B cell (primary cell): Measurements from ENCODE around the gene TMEM38B. TPM values are rescaled to one million over a fixed set of nuclear protein-coding genes. Genes with fewer than 3 reads are reported as not detected.

Experiments
- ATAC-seq: fragments of 200-7000 bp; cut with Tn5 transposase; one replicate; pipeline ENCODE4 v1.10.0; 2021; ENCODE audit warnings: low read depth, mild to moderate bottlenecking, moderate number of reproducible peaks, moderate library complexity
- CTCF ChIA-PET: fragments of 350-600 bp; sonication (Branson Sonifier 250); formaldehyde crosslinking; loops from one replicate; lab custom pipeline; 2021; ENCODE audit warnings: antibody characterized with exemption, inconsistent platforms; lab: Charles Lee
- POLR2A ChIA-PET: fragments of 350-600 bp; sonication (Branson Sonifier 250); formaldehyde crosslinking; loops from one replicate; lab custom pipeline; 2021; ENCODE audit warnings: antibody characterized with exemption; lab: Charles Lee
- DNase-seq: peaks from one replicate; pipeline ENCODE4 v3.0.0; 2013
- H2AFZ ChIP-seq: 2 replicates; pipeline ENCODE4 v1.6.1; 2012; ENCODE audit warnings: mild to moderate bottlenecking, low read depth, low read length; ENCODE audit not compliant: insufficient read depth, poor library complexity, severe bottlenecking
- H3K27ac ChIP-seq, 2 donors: 1 replicate in 1 of 2; 2 replicates in 1 of 2; pipeline ENCODE4 v1.5.1; 2012 to 2013; ENCODE audit warnings: low read length in 2 of 2, mild to moderate bottlenecking in 2 of 2, moderate library complexity in 1 of 2
- H3K27me3 ChIP-seq, 4 experiments: fragments of 200-600 bp in 1 of 4; sonication (generic) in 1 of 4; replicated peaks in 1 of 4; 1 replicate in 2 of 4; 2 replicates in 2 of 4; pipeline versions ENCODE4 v1.6.1 to v1.7.0; 2013 to 2016; ENCODE audit warnings: low read length in 3 of 4, mild to moderate bottlenecking in 2 of 4, mixed read lengths in 1 of 4, moderate library complexity in 1 of 4; ENCODE audit not compliant: insufficient read depth in 4 of 4, control insufficient read depth in 3 of 4; ENCODE audit errors: control extremely low read depth in 1 of 4
- H3K36me3 ChIP-seq, 2 experiments: replicated peaks in 1 of 2; 1 replicate in 1 of 2; 2 replicates in 1 of 2; pipeline versions ENCODE4 v1.6.1 to v1.7.1; 2013; ENCODE audit warnings: low read length in 1 of 2; ENCODE audit not compliant: insufficient read depth in 2 of 2, control insufficient read depth in 1 of 2; ENCODE audit errors: control extremely low read depth in 1 of 2, extremely low read depth in 1 of 2
- H3K4me1 ChIP-seq, 2 donors: fragments of 200-600 bp in 1 of 2; sonication (generic) in 1 of 2; 1 replicate in 1 of 2; 2 replicates in 1 of 2; pipeline versions ENCODE4 v1.5.1 to v1.6.1; 2013 to 2017; ENCODE audit warnings: low read length in 2 of 2; ENCODE audit not compliant: control insufficient read depth in 2 of 2, insufficient read depth in 2 of 2
- H3K4me2 ChIP-seq: replicated peaks from 2 replicates; pipeline ENCODE3; 2012; ENCODE audit warnings: mild to moderate bottlenecking, low read depth, low read length; ENCODE audit not compliant: poor library complexity, severe bottlenecking
- H3K4me3 ChIP-seq, 5 experiments: fragments of 200-600 bp in 1 of 5; sonication (generic) in 1 of 5; 1 replicate in 3 of 5; 2 replicates in 2 of 5; pipeline versions ENCODE4 v1.5.1 to v1.7.0; 2011 to 2016; ENCODE audit warnings: low read length in 4 of 5, mild to moderate bottlenecking in 4 of 5, low read depth in 2 of 5, control low read depth in 1 of 5, moderate library complexity in 1 of 5; ENCODE audit not compliant: insufficient read depth in 1 of 5; ENCODE audit errors: control extremely low read depth in 1 of 5, extremely low read depth in 1 of 5
- H3K79me2 ChIP-seq: fragments of 200-600 bp; sonication (generic); one replicate; pipeline ENCODE4 v1.6.0; 2016; ENCODE audit warnings: low read length; ENCODE audit not compliant: control insufficient read depth, insufficient read depth
- H3K9ac ChIP-seq: fragments of 200-600 bp; sonication (generic); 2 replicates; pipeline ENCODE4 v1.6.1; 2017; ENCODE audit warnings: mild to moderate bottlenecking, low read length, moderate library complexity
- H3K9me3 ChIP-seq, 3 donors: one replicate each; pipeline versions ENCODE4 v1.6.1 to v1.7.1; 2013; ENCODE audit warnings: low read length in 2 of 3; ENCODE audit not compliant: control insufficient read depth in 2 of 3, insufficient read depth in 1 of 3; ENCODE audit errors: control extremely low read depth in 1 of 3
- H4K20me1 ChIP-seq: 2 replicates; pipeline ENCODE4 v1.6.0; 2012; ENCODE audit warnings: mild to moderate bottlenecking, low read length; ENCODE audit not compliant: insufficient read depth, control insufficient read depth, poor library complexity, severe bottlenecking
- H3K27ac Mint-ChIP-seq: one replicate; pipeline ENCODE4 v1.8.0; 2021; ENCODE audit warnings: mixed read lengths
- H3K27me3 Mint-ChIP-seq: one replicate; pipeline ENCODE4 v1.8.0; 2021; ENCODE audit warnings: mixed read lengths
- H3K4me1 Mint-ChIP-seq: one replicate; pipeline ENCODE4 v1.8.0; 2021; ENCODE audit warnings: mixed read lengths
- H3K4me3 Mint-ChIP-seq: one replicate; pipeline ENCODE4 v1.8.0; 2021; ENCODE audit warnings: mixed read lengths
- H3K9me3 Mint-ChIP-seq: one replicate; pipeline ENCODE4 v1.8.0; 2022; ENCODE audit warnings: mixed read lengths; ENCODE audit not compliant: insufficient read depth
- CTCF ChIP-seq: fragments of 200-600 bp; IDR thresholded peaks from one replicate; pipeline ENCODE4 v1.8.0; 2022; ENCODE audit warnings: antibody characterized with exemption, mild to moderate bottlenecking
- EZH2 ChIP-seq: IDR thresholded peaks from 2 replicates; pipeline ENCODE4 v1.6.1; 2012; ENCODE audit warnings: borderline replicate concordance, low read depth, mild to moderate bottlenecking, moderate library complexity, low read length; ENCODE audit not compliant: insufficient read depth, poor library complexity, severe bottlenecking
- WGBS: methylation state at CpG from one replicate; pipeline ENCODE4 v1.1.5; 2013; ENCODE audit warnings: missing lambda C conversion rate; ENCODE audit not compliant: insufficient coverage; 5-methylcytosine and 5-hydroxymethylcytosine counted together
- intact Hi-C: fragments of 100-400 bp; cut with micrococcal nuclease; formaldehyde crosslinking; loops from one replicate; pipeline ENCODE4 v1.10.0; 2022
- polyA plus RNA-seq: library from polyadenylated mRNA; depleted of rRNA; stranded (reverse); fragments of >200 nt; gene quantifications from 2 replicates; pipeline ENCODE4 v1.2.3, GENCODE V29; 2012
- total RNA-seq, 2 donors: library from RNA; stranded (reverse); fragments of 120-200 nt in 1 of 2; gene quantifications; 1 replicate in 1 of 2; 2 replicates in 1 of 2; pipeline versions ENCODE4 v1.2.3 to v1.2.4, GENCODE V29; 2013 to 2022

Gene TMEM38B
- total and polyA plus RNA-seq, 2 donors (not counting 1 experiment from before 2014, with no cell fraction given), result 6.4 to 29.6 TPM

DNA sequence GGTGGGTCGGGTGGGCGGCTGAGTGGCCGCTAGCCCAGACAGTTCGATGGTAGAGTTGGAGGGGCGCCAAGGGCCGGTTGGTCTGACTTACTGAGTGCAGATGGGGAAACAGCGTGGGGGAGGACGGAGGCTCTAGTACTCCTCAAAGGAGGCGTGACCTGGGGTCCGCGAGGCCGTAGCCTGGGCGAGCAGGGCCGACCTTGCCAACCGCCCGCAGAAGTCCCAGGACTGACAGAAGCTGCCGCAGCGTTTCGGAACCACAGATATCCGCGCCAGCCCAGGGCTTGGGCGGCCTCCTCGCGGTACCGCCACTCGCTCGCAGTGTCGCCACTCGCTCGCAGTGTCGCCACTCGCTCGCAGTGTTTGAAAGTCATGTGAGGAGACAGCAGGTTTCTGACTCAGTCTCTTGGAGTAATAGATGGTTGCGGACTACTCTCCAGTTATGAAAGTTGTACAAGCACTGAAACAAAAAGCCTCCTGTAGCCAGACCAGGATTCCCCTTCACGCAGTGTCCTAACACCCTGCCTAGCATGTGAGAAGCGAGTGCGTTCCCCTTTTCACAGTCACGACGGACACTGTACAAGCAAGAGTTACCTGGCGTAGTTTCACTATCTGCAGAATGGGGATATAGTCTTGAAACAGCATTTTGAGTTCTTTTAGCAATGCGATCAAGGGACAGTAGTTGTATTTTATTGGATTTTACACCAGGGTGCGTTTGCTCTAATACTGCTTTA is 674 bp downstream of the TMEM38B start:
- CTCF ChIA-PET, result interaction anchor here (0.9 to 3.3 kb wide), 4 partner anchors 11 to 86 kb away, joined by 3 to 20 read pairs (median 13); no protein-coding TSS in a partner anchor
- H3K27ac ChIP-seq, result peak overlapping the region; percentile 58 to 77
- intact Hi-C loops, result loop anchor here (1.0 to 10.0 kb wide), 8 partner anchors 24 to 948 kb away; partner anchors contain the start of genes ABCA1, FSD1L, NIPSNAP3A and SLC44A1

More for the DNA sequence above, 674 bp downstream of the TMEM38B start:
- peaks cover 20% of the 10 kb centered on the region for H3K27me3 Mint-ChIP-seq
- no peaks in the 10 kb centered on the region for H3K9me3 Mint-ChIP-seq
- H3K27ac Mint-ChIP-seq, result peak overlapping the region; percentile 92
- Histone ChIP-seq H3K79me2 (peaks cover 39% of the 10 kb centered on the region), H3K4me1 (peaks cover 17 to 18% of the 10 kb centered on the region in 2 donors), H3K4me3 (peak overlapping the region; percentile 73 to 93 (median 82)), H2AFZ (peak overlapping the region; percentile 90), H3K27me3 (peaks cover 0 to 11% (median 7%) of the 10 kb centered on the region in 4 experiments), H3K4me2 (peak overlapping the region; percentile 88), H3K9ac (peak overlapping the region; percentile 81), H4K20me1 (peaks cover 6% of the 10 kb centered on the region), H3K9me3 (no peaks in the 10 kb centered on the region), H3K36me3 (no peaks in the 10 kb centered on the region)
- DNase-seq (peak; percentile 80), ATAC-seq (peak; percentile 64)
- POLR2A ChIA-PET, result interaction anchor here (2.0 kb wide), 1 partner anchor 38 kb away, joined by 6 read pairs; no protein-coding TSS in a partner anchor
- TF ChIP-seq EZH2 (no peak), CTCF (no peak)
- peaks cover 21% of the 10 kb centered on the region for H3K4me1 Mint-ChIP-seq
- peak overlapping the region; percentile 95 for H3K4me3 Mint-ChIP-seq
- under 1% methylated on average over 34 of the region's 42 CpGs for WGBS
